T-helper 1 cell treated with Interleukin-12 subunit alpha and Interleukin-12 subunit beta and Interleukin-4 antibody, amounts not matched to agents 30 ng/mL and 1 ng/mL, for 36 hours (primary cell): ENCODE data around the gene MBD1. TPM values are rescaled to one million over a fixed set of nuclear protein-coding genes. Genes with fewer than 3 reads are reported as not detected.
"Not testable (repeated sequence)": the region's sequence is repeated elsewhere in the genome, so short reads cannot be mapped to it uniquely, and the experiment has no call there.

Experiments used
- intact Hi-C: fragments of 100-400 bp; cut with micrococcal nuclease; formaldehyde crosslinking; loops from one replicate; pipeline ENCODE4 v1.15.1; 2024
- total RNA-seq: library from RNA; stranded (reverse); gene quantifications from 2 replicates; pipeline ENCODE4 v1.2.3, GENCODE V29; 2022

Gene MBD1
- total RNA-seq, 1 donor from 2014 or later = 111 TPM

- intact Hi-C loops = no loop called here
Measured at GRCh38 chr18:50276452-50276851, 4.9 kb downstream of the MBD1 start.

GRCh38 chr18:50275503-50276036, 5.8 kb downstream of the MBD1 start:
- intact Hi-C loops = no loop called here

DNA sequence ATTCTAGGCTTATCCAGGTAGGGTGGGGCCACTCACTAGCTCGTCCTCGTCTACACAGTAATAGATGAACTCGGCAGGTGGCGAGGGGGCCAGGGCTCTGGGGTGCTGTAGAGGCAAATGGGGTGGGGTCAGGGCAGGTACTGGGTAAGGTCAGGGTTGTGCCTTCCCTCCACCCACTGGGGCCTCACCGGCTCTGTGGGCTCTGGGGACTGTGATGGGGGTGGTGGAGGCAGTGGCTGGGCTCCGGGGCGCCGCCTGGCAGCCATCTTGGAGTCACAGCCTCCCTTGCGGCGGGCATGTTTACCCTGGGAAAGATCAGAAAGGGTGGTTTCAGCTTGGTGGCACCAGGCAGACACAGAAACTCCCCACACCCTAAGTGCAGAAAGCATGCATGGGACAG, 6.4 kb downstream of the MBD1 start:
- intact Hi-C loops = no loop called here

- intact Hi-C loops = no loop called here
Measured at GRCh38 chr18:50274044-50274442, 7.3 kb downstream of the MBD1 start.

- intact Hi-C loops = no loop called here
Measured at GRCh38 chr18:50273203-50274043, 7.9 kb downstream of the MBD1 start.

GRCh38 chr18:50272568-50272967, 8.8 kb downstream of the MBD1 start:
- intact Hi-C loops = no loop called here

DNA sequence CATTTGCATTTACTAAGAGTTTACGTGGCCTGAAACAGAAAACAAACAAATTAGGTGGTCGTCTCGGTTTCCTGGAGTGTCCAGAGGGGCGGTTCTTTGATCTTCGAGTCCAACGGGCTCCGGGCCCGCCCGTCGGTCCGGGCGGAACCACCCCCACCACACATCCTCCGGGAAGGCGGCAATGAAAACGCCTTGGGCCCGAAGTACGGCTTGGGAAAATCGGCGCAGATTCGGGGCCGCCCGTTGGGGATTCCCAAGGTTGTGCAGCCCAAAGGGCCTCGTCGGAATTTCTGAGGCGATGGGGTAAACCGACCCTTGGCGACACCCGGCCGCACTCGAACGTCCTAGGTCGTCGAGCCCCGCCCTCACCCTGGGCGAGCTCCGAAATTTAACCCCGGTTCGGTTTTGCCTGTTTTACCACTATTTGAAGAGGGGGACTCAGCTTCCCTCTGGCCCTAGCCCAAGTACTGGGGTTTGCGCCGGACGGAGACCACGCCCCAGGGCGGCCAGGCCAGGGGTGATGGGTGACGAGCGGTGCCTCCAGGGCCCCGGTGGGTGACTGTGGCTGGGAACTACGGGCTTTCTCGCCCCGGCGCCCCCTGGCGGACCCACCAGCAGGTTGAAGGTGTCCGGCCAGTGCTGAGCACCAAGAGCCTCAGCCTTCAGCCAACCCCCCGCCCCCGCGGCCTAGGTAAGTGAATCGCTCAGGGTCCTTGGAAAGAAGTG, 13.1 kb downstream of the MBD1 start:
- intact Hi-C loops = loop anchor here (1.0 to 5.0 kb wide), 7 partner anchors 49 to 1726 kb away; partner anchors contain the start of genes LIPG and RPL17

DNA sequence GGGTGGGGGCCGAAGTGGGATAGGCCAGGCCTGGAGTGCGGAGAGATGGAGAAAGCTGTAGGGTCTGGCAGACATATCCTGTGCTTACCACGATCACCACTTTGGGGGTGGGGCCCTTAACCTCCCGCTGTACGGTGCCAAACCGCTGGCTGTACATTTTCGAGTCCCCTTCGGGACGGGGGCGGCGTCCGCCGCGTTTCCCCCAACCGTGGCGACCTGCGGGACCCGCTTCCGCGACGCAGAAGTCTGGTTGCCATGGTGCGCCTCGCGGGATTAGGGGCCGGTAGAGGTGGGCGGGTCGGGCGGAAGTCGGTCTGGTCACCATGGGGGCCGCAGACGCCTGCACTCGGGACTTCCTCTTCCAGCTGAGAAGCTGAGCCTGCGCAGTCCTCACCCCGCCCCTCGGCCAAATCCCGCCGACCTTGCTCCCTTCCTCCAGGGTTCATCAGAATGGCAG, 15.0 kb downstream of the MBD1 start, which contains the start of gene CFAP53:
CFAP53 (minus strand) TSS at position 248 of the 457 bp plus-strand sequence; CDS start at position 157, 91 bp downstream.
- intact Hi-C loops = loop anchor here (1.0 to 5.0 kb wide), 8 partner anchors 15 to 1724 kb away; partner anchors contain the start of genes CXXC1, LIPG, MBD1 and RPL17

GRCh38 chr18:50262977-50263376, 18.3 kb downstream of the MBD1 start:
- intact Hi-C loops = no loop called here

GRCh38 chr18:50250935-50251334, 30.4 kb downstream of the MBD1 start:
- intact Hi-C loops = no loop called here

DNA sequence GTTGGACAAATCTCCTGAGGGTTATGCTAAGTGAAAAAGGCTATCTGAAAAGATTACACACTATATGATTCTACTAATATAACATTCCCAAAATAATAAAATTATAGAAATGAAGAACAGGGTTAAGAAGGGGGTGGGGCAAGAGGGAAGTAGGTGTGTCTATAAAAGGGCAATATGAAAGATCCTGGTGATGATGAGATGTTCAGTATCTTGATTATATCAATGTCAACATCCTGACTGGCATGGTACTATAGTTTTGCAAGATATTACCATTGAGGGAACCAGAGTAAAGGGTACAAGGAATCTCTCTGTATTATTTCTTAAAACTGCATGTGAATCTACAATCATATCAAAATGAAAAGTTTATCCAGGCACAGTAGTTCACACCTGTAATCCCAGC, 31.7 kb downstream of the MBD1 start:
- intact Hi-C loops = no loop called here

DNA sequence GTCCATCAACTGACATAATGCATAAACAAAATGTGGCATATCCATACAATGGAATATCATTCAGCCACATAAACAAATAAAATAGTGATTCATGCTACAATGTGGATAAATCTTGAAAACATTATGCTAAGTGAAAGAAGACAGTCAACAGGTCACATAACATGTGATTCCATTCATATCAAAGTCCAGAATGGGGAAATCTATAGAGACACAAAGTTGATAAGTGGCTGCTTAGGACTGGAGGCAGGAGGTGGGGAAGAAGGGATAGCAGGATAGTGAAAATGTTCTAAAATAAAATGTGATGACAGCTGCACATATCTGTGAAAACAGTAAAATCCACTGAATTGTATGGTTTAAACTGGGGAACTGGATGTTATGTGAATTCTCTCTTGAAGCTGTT, 33.8 kb downstream of the MBD1 start:
- intact Hi-C loops = no loop called here

DNA sequence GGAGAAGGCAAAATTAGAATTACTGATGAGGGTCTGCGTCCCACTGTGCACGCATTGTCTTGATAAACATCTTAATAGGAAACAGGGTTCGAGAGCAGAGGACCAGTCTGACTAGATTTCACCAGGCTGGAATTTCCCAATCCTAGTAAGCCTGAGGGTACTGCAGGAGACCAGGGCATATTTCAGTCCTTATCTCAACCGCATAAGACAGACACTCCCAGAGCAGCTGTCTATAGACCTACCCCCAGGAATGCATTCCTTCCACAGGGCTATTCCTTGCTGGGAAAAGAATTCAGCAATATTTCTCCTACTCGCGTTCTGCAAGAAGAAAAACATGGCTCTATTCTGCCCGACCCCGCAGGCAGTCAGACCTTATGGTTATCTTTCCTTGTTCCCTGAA, 39.6 kb downstream of the MBD1 start:
- intact Hi-C loops = not testable (repeated sequence)

DNA sequence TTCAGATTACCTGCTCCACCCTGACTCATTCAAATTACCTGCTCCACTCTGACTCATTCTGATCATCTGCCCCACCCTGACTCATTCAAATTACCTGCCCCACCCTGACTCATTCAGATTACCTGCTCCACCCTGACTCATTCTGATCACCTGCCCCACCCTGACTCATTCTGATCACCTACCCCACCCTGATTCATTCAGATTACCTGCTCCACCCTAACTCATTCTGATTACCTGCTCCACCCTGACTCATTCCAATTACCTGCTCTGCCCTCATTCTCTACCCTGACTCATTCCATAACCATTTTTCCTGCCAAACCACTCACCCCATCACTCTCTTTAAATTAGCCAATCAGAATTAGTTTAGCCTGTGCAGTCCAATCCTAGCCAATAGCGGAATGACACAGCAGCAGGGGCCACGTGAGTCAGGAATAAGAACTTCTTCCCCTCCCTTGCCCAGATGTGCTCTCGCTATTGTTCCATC, 41.2 kb downstream of the MBD1 start:
- intact Hi-C loops = no loop called here

- intact Hi-C loops = no loop called here
Measured at GRCh38 chr18:50232419-50232818, 48.9 kb downstream of the MBD1 start.

DNA sequence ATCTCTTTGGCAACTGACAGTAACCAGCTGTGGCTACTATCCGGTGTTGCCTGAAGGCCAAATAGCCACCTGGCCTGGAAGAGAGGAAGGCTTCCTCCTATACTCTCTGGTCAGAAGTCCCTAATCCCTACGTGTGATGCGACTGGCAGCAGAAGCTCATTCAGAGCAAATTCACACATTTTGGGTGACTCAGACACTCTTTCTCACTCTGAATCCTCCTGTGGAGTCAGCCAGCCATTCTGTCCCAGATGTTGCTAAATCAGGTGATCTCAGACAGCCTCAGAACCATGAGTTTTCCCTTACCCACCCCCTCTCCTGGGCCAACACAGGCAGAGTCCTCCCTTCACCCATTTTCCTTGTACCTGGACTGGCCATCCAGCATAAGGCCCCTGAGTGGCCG, 49.7 kb downstream of the MBD1 start:
- intact Hi-C loops = no loop called here

DNA sequence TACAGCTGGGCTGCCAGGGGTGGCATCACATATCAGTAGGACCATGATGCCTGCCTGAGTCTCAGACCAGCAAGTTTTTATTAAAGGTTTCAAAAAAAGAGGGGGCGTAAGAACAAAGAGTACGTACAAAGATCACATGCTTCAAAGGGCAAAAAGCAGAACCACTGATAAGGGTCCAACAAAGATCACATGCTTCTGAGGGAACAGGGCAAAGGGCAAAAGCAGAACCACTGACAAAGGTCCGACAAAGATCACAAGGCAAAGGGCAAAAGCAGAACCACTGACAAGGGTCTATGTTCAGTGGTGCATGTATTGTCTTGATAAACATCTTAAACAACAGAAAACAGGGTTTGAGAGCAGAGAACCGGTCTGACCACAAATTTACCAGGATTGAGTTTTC, 61.1 kb downstream of the MBD1 start:
- intact Hi-C loops = not testable (repeated sequence)

Other genes with a start within 250 kb of the MBD1 start
- 0.27 and 0.85 TPM in 2 replicates for gene MYO5B, start 86.4 kb downstream of the MBD1 start, total RNA-seq
- gene CFAP53, start 15.0 kb downstream of the MBD1 start, total RNA-seq = 0.44 and 0.61 TPM in 2 replicates
- gene CXXC1, start 6.2 kb upstream of the MBD1 start, total RNA-seq = 134 TPM in 2 replicates
- gene SKA1, start 93.5 kb upstream of the MBD1 start, total RNA-seq = 23.7 and 27.0 TPM in 2 replicates